HFF-Myc (cell line): ENCODE measurements around the gene CHGA.
A peak's percentile ranks its signal among the peaks of the same experiment; 100 is the strongest.

Source experiments
- DNase-seq: peaks from one replicate; pipeline ENCODE4 v3.0.0-alpha.2; 2011; ENCODE audit warnings: low read depth; ENCODE audit errors: extremely low read depth
- H3K4me3 ChIP-seq: replicated peaks from 2 replicates; pipeline ENCODE4 v1.5.1; 2011; ENCODE audit warnings: low read depth, mild to moderate bottlenecking, control low read depth, low read length
- TF ChIP-seq, protein P1 (sequence below): IDR thresholded peaks from 2 replicates; pipeline ENCODE4 v1.5.1; 2012; ENCODE audit warnings: mild to moderate bottlenecking, low read depth, low read length, control low read depth; ENCODE audit errors: missing control alignments

The CHGA gene

DNA sequence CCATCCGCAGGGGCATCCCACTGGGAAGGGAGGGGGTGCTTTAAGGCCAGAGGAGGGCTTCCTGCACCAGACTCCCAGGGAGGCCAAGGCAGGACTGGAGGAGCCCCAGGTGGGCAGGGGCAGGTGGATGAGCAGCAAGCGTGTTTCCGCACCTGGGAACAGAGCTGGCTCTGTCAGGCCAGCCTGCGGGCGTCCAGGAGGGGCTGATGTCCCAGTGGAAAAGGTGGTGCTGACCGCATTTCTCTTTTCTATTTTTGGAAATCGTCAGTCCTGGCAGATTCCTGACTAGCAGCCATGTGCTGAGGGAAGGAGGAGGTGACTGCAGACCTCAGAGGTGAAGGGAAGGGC, 27.2 kb downstream of the CHGA start:
- no peak overlapping the region for H3K4me3 ChIP-seq
- TF ChIP-seq, protein P1, sequence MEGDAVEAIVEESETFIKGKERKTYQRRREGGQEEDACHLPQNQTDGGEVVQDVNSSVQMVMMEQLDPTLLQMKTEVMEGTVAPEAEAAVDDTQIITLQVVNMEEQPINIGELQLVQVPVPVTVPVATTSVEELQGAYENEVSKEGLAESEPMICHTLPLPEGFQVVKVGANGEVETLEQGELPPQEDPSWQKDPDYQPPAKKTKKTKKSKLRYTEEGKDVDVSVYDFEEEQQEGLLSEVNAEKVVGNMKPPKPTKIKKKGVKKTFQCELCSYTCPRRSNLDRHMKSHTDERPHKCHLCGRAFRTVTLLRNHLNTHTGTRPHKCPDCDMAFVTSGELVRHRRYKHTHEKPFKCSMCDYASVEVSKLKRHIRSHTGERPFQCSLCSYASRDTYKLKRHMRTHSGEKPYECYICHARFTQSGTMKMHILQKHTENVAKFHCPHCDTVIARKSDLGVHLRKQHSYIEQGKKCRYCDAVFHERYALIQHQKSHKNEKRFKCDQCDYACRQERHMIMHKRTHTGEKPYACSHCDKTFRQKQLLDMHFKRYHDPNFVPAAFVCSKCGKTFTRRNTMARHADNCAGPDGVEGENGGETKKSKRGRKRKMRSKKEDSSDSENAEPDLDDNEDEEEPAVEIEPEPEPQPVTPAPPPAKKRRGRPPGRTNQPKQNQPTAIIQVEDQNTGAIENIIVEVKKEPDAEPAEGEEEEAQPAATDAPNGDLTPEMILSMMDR, result no peak
- DNase-seq, result no peak

DNA sequence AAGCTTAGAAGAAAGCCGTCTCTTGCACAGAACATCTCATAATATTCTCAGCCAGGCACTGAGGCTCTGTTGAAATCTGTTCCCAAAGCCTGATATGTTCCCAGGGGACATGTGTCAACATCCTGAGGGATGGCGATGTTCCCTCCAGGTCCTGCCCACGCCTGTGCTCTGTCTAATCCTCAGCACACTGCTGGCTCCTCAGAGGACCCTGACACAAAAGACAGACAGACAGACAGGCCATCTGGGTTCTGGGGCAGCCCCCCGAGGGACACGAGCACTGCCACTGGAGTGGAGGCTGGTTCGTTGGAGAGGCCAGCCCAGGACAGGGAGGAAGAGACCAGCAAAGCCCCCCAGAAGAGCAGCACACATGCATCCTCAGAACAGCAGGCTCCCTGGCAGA, 27.8 kb downstream of the CHGA start:
- TF ChIP-seq, protein P1, result no peak
- DNase-seq, result no peak
- H3K4me3 ChIP-seq, result no peak overlapping the region

DNA sequence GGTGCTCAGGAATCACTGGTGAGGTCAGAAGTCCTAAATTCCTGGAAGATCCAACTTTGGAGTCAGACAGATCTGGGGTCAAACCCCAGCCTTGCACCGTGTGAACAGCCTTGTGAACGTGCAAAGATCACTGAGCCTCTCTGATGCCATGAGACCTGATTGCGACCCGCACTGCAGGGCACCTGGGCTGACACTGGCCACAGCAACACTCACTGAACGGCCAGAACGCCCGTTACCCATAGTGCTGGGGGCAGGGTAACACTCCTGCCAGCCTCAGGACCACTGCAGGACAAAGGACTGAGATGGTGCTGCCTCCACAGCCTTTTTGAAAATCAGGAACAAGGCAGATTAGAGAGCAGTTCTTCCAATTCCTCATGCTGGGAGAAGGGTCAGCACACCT, 28.3 kb downstream of the CHGA start:
- no peak overlapping the region for H3K4me3 ChIP-seq
- no peak for DNase-seq
- TF ChIP-seq, protein P1, result no peak

DNA sequence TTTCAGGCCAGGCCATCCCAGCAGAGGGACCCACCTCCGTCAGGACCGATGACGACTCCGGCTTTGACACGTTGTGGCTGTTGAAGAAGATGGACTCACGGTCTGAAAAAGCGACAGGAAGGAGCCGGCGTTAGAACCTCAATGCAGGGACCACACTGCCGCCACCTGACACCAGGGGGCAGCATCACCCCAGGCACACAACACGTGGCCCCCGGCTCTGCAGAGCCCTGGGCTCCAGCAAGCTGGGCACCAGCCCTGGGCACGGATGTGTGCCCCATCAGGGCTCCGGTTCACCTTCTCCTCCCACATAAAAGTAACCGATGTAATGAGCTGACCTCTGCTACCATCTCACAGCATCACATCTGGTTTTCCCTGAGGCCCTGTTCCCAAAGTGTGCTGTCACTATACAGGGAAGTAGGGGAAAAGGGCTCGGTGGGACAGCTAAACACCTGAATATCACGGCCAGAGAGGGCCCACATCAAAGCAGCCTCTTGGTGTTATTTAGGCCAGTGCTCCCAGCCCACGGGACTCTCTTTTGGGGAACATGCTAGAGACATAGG, 29.0 kb downstream of the CHGA start:
- no peak for DNase-seq
- TF ChIP-seq, protein P1, result peak; percentile 96
- H3K4me3 ChIP-seq, result no peak overlapping the region

DNA sequence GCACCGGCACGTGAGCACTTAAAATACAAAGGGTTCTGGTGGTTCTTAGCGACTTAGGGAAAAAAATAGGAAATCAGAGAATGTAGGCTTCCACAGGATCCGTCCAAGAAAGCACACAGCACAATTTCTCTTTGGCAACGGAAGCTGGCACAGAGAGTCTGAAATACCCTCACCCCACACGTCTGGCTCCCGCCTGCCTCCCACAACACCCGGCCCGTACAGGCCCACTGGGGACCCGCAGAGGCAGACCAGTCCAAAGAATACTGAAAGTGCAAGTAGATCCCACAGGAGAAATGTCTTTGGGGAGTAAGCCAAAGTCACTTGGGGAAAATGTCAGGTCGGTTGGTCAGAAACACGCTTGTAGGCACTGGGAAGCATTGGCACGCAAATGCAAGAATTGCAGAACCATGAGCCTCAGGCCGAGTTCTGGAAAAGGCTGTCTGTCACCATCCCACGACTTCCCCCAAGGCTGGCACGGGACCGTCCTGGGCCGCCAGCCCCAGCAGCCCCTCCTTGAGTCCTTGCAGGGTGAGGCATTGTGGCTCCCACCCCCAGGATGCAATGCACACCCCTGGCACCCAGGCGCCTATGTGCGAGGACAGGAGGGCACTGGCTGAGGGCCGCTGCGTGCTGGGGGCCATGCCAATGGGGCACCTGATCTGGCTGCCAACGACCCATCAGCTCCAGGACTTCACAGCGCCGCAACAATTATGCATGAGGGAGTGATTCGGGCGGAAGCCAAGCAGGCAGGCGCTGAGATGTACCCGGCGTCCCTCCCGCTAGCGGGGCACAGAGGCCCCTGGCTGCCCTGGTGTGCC, 29.7 kb downstream of the CHGA start:
- TF ChIP-seq, protein P1, result no peak
- no peak for DNase-seq

DNA sequence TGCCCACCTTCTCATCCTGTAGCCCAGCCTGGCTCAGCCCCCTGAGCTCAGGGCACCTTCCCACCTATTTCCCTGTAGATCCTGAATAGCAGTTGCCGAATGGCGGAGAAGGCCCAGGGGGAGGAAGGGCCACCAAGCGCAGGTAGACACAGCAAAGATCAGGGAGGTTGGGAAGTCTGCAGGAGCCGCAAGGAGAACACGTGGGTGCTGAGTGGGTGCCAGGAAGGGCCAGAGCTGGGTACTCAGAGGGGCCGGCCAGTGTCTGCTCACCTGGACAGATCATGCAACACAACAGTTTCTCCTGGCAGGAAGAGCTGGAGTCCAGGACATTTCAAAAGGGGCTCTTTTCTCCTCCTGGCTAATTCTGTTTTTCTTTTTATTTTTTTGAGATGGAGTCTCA, 30.6 kb downstream of the CHGA start:
- TF ChIP-seq, protein P1, result no peak
- no peak overlapping the region for H3K4me3 ChIP-seq
- no peak for DNase-seq

More for the DNA sequence above, 29.7 kb downstream of the CHGA start:
- no peak overlapping the region for H3K4me3 ChIP-seq
